ENCODE measurements around the gene MYLK4. TPM values are rescaled to one million over a fixed set of nuclear protein-coding genes. Genes with fewer than 3 reads are reported as not detected.
A peak's percentile ranks its signal among the peaks of the same experiment; 100 is the strongest.

The MYLK4 gene
- total and polyA plus RNA-seq, 2 of the 13 experiments (the other 11 are each of a cell fraction or from before 2014, with no cell fraction given) = 0.26 to 0.29 TPM

DNA sequence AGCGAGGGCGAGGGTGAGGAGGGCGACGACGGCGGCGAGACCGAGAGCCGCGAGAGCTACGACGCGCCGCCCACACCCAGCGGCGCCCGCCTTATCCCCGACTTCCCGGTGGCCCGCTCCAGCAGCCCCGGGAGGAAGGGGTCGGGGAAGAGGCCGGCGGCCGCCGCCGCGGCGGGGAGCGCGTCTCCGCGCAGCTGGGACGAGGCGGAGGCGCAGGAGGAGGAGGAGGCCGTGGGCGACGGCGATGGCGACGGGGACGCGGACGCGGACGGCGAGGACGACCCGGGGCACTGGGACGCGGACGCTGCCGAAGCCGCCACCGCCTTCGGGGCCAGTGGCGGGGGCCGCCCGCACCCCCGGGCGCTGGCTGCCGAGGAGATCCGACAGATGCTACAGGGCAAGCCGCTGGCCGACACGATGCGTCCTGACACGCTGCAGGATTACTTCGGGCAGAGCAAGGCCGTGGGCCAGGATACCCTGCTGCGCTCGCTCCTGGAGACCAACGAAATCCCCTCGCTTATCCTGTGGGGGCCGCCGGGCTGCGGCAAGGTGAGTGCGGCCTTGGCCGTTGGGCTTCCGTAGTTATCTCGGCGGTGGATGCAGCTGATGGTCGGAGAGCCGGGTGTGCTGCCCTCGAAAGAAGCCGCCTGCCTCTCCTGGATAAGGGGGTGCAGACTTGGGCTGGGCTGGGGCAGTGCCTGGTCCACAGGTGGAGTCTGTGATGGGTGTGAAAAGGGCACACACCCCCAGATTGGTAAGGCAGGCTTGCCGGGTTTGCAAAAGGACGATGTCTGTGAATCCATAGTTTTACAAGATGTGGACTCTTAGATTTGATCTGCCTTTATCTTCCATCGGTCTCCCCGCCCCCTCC, 15.4 kb upstream of the MYLK4 start (continued):
- TF ChIP-seq, protein P1, sequence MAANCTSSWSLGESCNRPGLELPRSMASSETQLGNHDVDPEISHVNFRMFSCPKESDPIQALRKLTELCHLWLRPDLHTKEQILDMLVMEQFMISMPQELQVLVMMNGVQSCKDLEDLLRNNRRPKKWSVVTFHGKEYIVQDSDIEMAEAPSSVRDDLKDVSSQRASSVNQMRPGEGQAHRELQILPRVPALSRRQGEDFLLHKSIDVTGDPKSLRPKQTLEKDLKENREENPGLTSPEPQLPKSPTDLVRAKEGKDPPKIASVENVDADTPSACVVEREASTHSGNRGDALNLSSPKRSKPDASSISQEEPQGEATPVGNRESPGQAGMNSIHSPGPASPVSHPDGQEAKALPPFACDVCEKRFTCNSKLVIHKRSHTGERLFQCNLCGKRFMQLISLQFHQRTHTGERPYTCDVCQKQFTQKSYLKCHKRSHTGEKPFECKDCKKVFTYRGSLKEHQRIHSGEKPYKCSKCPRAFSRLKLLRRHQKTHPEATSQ (CRISPR knock-in tag; IDR thresholded peaks at IDR 0.05; ENCODE audit: borderline replicate concordance) = 0 out of 2 replicates have a peak, but pooled peaks have one; percentile 41
- TF ChIP-seq HOXD1 (CRISPR knock-in tag; IDR thresholded peaks at IDR 0.05) (peak; percentile 58; the same call in 1 of the 2 replicates), ZNF709 (CRISPR knock-in tag; IDR thresholded peaks at IDR 0.05) (peak; percentile 62; the same call in 1 of the 2 replicates), ZNF703 (CRISPR knock-in tag; IDR thresholded peaks at IDR 0.05; ENCODE audit: borderline replicate concordance) (0 out of 2 replicates have a peak, but pooled peaks have one; percentile 12), ZNF136 (CRISPR knock-in tag; IDR thresholded peaks at IDR 0.05; ENCODE audit: low read depth) (no peak), SAP130 (CRISPR knock-in tag; IDR thresholded peaks at IDR 0.05; ENCODE audit: low read depth) (0 out of 2 replicates have a peak, but pooled peaks have one; percentile 63), ESRRA (CRISPR knock-in tag; IDR thresholded peaks at IDR 0.05; ENCODE audit: low read depth) (peak; percentile 46; the same call in 1 of the 2 replicates), ZMAT3 (CRISPR knock-in tag; conservative IDR thresholded peaks at IDR 0.05) (0 out of 2 replicates have a peak, but pooled peaks have one; percentile 59), FOXJ3 (CRISPR knock-in tag; IDR thresholded peaks at IDR 0.05; ENCODE audit: borderline replicate concordance) (no peak), KDM2A (CRISPR knock-in tag; IDR thresholded peaks at IDR 0.05; ENCODE audit: borderline replicate concordance, low read depth) (peak; percentile 66; the same call in 1 of the 2 replicates), GABPB1 (CRISPR knock-in tag; IDR thresholded peaks at IDR 0.05) (peak; percentile 58), GFI1 (CRISPR knock-in tag; IDR thresholded peaks at IDR 0.05; ENCODE audit: borderline replicate concordance) (no peak), ISL2 (CRISPR knock-in tag; IDR thresholded peaks at IDR 0.05) (0 out of 2 replicates have a peak, but pooled peaks have one; percentile 45), TEAD3 (CRISPR knock-in tag; optimal IDR thresholded peaks at IDR 0.05; ENCODE audit: borderline replicate concordance) (no peak), CHD2 (IDR thresholded peaks at IDR 0.05; ENCODE audit: low read depth, low read length) (peak; percentile 66; the same call in 1 of the 2 replicates), KMT2A (CRISPR knock-in tag; IDR thresholded peaks at IDR 0.05) (peak; percentile 81), HNF4G (IDR thresholded peaks at IDR 0.05; ENCODE audit: borderline replicate concordance, low read depth, low read length) (no peak), HNF4G (CRISPR knock-in tag; IDR thresholded peaks at IDR 0.05; ENCODE audit: borderline replicate concordance, low read depth) (peak; percentile 65; the same call in 1 of the 2 replicates)
- TF ChIP-seq, protein P2, sequence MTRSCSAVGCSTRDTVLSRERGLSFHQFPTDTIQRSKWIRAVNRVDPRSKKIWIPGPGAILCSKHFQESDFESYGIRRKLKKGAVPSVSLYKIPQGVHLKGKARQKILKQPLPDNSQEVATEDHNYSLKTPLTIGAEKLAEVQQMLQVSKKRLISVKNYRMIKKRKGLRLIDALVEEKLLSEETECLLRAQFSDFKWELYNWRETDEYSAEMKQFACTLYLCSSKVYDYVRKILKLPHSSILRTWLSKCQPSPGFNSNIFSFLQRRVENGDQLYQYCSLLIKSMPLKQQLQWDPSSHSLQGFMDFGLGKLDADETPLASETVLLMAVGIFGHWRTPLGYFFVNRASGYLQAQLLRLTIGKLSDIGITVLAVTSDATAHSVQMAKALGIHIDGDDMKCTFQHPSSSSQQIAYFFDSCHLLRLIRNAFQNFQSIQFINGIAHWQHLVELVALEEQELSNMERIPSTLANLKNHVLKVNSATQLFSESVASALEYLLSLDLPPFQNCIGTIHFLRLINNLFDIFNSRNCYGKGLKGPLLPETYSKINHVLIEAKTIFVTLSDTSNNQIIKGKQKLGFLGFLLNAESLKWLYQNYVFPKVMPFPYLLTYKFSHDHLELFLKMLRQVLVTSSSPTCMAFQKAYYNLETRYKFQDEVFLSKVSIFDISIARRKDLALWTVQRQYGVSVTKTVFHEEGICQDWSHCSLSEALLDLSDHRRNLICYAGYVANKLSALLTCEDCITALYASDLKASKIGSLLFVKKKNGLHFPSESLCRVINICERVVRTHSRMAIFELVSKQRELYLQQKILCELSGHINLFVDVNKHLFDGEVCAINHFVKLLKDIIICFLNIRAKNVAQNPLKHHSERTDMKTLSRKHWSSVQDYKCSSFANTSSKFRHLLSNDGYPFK (CRISPR knock-in tag; IDR thresholded peaks at IDR 0.05; ENCODE audit: borderline replicate concordance) = no peak; the same call in 1 of the 2 replicates
- TF ChIP-seq, protein P3, sequence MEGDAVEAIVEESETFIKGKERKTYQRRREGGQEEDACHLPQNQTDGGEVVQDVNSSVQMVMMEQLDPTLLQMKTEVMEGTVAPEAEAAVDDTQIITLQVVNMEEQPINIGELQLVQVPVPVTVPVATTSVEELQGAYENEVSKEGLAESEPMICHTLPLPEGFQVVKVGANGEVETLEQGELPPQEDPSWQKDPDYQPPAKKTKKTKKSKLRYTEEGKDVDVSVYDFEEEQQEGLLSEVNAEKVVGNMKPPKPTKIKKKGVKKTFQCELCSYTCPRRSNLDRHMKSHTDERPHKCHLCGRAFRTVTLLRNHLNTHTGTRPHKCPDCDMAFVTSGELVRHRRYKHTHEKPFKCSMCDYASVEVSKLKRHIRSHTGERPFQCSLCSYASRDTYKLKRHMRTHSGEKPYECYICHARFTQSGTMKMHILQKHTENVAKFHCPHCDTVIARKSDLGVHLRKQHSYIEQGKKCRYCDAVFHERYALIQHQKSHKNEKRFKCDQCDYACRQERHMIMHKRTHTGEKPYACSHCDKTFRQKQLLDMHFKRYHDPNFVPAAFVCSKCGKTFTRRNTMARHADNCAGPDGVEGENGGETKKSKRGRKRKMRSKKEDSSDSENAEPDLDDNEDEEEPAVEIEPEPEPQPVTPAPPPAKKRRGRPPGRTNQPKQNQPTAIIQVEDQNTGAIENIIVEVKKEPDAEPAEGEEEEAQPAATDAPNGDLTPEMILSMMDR (CRISPR knock-in tag; IDR thresholded peaks at IDR 0.05) = peak; percentile 21

Measured in HepG2 (cell line).